Bronchial epithelial cell (primary cell): ENCODE measurements around the gene RAD51B. TPM values are rescaled to one million over a fixed set of nuclear protein-coding genes. Genes with fewer than 3 reads are reported as not detected.

Source experiments
- DNase-seq: peaks from one replicate; pipeline ENCODE4 v3.0.0-alpha.2; 2010; ENCODE audit warnings: low read depth
- FAIRE-seq: peaks from 2 replicates; lab custom pipeline; 2011; peaks lifted over from hg19 to GRCh38; lab: Jason Lieb, UNC
- H3K27me3 ChIP-seq: 2 replicates; pipeline ENCODE4 v1.5.1; 2011; ENCODE audit warnings: low read length; ENCODE audit not compliant: control insufficient read depth, insufficient read depth
- H3K36me3 ChIP-seq: 2 replicates; pipeline ENCODE4 v1.5.1; 2011; ENCODE audit warnings: low read length; ENCODE audit not compliant: control insufficient read depth, insufficient read depth
- H3K4me3 ChIP-seq: 2 replicates; pipeline ENCODE4 v1.5.1; 2011; ENCODE audit warnings: mild to moderate bottlenecking, low read depth, low read length, control low read depth
- total RNA-seq: library from RNA; depleted of rRNA; stranded (reverse); fragments of >200 nt; gene quantifications from 2 replicates; pipeline ENCODE4 v1.2.1, GENCODE V29; 2014
- TF ChIP-seq, protein P1 (sequence below): IDR thresholded peaks from 2 replicates; pipeline ENCODE4 v1.5.1; 2011; ENCODE audit warnings: mild to moderate bottlenecking, moderate library complexity, low read length, control low read depth, inconsistent platforms; ENCODE audit not compliant: insufficient read depth, severe bottlenecking

RAD51B gene
- total RNA-seq, 1 donor from 2014 or later = 12.1 TPM

DNA sequence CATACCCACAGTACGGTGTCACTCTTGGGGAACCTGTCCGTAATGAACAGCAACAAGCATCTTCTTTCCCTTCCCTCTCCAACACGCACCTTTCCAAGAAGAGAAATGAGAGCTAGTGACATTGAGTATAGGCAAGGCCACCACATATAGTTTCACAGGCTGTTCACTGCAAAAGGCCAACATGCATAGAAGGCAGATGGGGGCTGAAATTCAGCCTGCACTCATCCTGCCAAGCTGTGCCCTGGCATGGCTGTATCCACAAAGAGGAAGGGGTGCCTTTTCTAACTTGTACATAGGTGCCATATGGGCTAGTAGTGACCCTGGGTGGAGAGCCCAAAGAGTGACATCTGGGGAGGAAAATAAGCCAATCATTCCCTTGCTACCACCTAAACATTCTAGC, 803.7 kb downstream of the RAD51B start:
- H3K36me3 ChIP-seq = no peaks in the 10 kb centered on the region
- DNase-seq (no peak), FAIRE-seq (no peak)
- TF ChIP-seq, protein P1, sequence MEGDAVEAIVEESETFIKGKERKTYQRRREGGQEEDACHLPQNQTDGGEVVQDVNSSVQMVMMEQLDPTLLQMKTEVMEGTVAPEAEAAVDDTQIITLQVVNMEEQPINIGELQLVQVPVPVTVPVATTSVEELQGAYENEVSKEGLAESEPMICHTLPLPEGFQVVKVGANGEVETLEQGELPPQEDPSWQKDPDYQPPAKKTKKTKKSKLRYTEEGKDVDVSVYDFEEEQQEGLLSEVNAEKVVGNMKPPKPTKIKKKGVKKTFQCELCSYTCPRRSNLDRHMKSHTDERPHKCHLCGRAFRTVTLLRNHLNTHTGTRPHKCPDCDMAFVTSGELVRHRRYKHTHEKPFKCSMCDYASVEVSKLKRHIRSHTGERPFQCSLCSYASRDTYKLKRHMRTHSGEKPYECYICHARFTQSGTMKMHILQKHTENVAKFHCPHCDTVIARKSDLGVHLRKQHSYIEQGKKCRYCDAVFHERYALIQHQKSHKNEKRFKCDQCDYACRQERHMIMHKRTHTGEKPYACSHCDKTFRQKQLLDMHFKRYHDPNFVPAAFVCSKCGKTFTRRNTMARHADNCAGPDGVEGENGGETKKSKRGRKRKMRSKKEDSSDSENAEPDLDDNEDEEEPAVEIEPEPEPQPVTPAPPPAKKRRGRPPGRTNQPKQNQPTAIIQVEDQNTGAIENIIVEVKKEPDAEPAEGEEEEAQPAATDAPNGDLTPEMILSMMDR = no peak
- no peaks in the 10 kb centered on the region for H3K27me3 ChIP-seq
- no peak overlapping the region for H3K4me3 ChIP-seq

DNA sequence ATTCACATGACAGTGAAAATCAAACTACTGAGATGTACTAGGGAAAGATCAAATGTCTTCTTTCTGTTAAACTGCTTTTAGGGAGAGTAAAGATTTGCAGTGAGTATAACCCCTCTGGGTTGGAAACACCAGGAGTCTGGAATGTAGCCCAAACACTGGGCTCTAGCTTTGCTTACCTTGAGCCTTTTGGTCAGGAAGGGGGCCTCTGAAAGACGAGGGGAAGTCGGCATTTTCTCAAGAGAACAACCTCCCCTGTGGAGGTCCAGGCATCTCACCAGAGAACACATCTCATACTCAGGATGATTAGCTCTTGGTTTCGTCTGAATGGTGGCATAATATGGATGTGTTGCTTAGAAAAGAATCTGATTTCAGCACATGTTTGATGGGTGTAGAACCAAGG, 804.2 kb downstream of the RAD51B start:
- no peaks in the 10 kb centered on the region for H3K27me3 ChIP-seq
- H3K36me3 ChIP-seq = no peaks in the 10 kb centered on the region
- no peak for FAIRE-seq
- TF ChIP-seq, protein P1 = no peak
- no peak overlapping the region for H3K4me3 ChIP-seq
- no peak for DNase-seq

DNA sequence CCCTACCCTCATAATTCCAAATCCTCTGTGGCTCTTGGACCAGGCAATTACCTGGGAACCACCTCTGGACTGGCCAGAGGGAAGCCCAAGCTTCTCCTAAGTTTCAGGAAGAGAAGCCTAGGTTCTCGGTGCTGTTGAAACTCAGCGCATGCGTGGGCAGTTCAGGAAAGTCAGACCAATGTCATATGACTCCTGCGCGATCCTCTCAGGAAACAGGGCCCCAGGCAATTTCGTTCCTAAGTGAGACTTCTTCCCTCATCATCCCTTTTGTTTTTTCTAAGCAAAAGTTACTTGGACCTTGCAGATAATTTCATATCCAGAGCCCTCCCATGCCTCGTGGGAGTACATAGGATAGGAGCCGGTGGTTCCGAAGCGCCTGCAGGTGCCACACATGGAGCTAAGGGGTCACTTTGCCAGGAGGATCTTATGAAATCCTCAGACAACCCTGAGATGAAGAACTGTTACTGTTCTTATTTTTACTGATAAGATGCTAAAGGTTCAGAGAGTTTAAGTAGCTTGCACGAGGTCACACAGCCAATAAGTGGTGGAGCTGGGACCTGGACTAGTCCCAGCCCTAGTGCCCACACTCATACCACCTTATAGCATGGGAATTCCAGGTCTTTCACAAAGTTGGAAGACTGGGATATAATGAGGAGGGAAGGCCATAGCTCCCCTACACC, 805.1 kb downstream of the RAD51B start:
- FAIRE-seq = no peak

DNA sequence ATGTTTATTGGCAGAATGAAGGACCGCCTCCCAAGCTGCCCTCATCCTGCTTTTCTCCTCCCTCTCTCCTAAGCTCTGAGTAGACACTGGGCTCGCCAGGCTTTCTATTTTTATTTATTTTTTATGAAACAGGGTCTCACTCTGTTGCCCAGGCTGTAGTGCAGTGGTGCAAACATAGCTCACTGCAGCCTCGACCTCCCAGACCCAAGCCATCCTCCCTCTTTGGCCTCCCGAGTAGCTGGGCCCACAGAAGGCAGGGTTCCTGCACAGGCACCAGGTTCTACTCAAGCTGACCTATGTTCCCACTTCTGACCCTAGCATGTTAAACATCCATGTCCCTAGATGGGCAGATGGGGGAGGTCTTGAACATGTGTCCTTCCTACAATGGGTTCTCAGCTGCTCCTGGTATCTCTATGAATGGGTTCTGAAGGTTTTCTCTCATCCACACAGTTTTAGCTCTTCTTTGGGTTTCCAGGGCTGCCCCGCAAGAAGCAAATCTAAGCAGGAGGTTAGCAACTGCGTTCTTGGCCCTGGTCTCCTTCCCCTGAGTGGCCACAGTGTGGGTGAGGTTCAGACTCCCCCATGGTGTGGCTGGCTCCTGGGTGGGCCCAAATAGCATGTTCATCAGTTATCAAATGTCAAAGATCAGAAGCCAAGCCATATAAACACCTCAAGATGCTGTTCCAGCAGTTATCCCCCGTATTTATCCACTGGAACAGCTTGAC, 805.9 kb downstream of the RAD51B start:
- DNase-seq = no peak
- TF ChIP-seq, protein P1 = no peak
- Histone ChIP-seq H3K27me3 (no peaks in the 10 kb centered on the region), H3K4me3 (no peak overlapping the region), H3K36me3 (no peaks in the 10 kb centered on the region)
- no peak for FAIRE-seq

More for the DNA sequence above, 805.1 kb downstream of the RAD51B start:
- TF ChIP-seq, protein P1 = no peak
- Histone ChIP-seq H3K27me3 (no peaks in the 10 kb centered on the region), H3K4me3 (no peak overlapping the region), H3K36me3 (no peaks in the 10 kb centered on the region)
- DNase-seq = no peak

DNA sequence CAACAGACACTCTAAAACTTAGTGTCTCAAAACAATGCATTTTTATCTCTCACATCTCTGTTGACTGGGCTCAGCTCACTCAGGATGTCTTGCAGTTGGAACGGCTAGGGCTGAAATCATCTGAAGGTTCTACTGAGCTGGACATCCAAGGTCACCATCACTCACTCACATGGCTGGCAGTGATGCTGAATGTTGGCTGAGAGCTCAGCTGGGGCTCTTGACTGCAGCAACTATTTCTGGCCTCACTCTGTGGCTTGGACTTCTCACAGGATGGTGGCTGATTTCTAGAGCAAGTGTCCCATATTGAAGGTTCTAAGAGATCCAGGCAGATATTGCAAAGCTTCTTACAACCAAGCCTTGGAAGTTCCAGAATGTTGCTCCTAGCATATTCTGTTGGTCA, 806.8 kb downstream of the RAD51B start:
- TF ChIP-seq, protein P1 = no peak
- DNase-seq (no peak), FAIRE-seq (no peak)

More for the DNA sequence above, 806.8 kb downstream of the RAD51B start:
- Histone ChIP-seq H3K36me3 (no peaks in the 10 kb centered on the region), H3K4me3 (no peak overlapping the region), H3K27me3 (no peaks in the 10 kb centered on the region)
